Activated CD4-positive, alpha-beta T cell treated with anti-CD3 and anti-CD28 coated beads, Interleukin-2, Interleukin-4, amounts not matched to agents 100 ng/mL and 50 ng/mL, durations not matched to agents 16 hours and 8 hours (primary cell): Measurements from ENCODE around the gene HMGN3.

Experiments used
- DNase-seq: peaks from one replicate; pipeline ENCODE4 v3.0.0-alpha.2; 2020; ENCODE audit warnings: low spot score

Gene HMGN3

GRCh38 chr6:79232696-79233462, 1.6 kb downstream of the HMGN3 start:
- DNase-seq: no peak

- DNase-seq: no peak
Measured at GRCh38 chr6:79231666-79232065, 2.8 kb downstream of the HMGN3 start.

- DNase-seq: no peak
Measured at GRCh38 chr6:79231101-79231500, 3.4 kb downstream of the HMGN3 start.

GRCh38 chr6:79230149-79230548, 4.3 kb downstream of the HMGN3 start:
- DNase-seq: no peak

- DNase-seq: no peak
Measured at GRCh38 chr6:79227445-79227844, 7.0 kb downstream of the HMGN3 start.

DNA sequence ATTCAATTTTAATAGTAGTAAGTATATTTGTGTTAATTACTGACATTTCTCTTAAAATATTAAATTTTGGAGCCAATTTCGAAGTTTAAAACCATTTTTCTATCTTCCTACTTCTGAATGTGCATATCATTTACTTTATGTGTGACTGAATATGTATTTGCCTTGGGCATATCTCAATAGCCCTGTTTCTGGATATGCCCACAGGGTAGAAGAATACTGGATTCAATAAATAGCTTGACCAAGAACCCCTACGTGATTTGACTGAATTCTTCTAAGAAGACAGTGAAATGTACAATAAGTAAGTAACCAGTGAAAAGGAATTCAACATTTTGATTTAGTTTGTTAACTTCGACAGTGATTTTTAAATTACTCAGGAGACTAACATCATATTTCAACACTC, 7.8 kb downstream of the HMGN3 start:
- DNase-seq: no peak

- DNase-seq: no peak
Measured at GRCh38 chr6:79225717-79226599, 8.5 kb downstream of the HMGN3 start.

- DNase-seq: no peak
Measured at GRCh38 chr6:79223611-79224404, 10.7 kb downstream of the HMGN3 start.

DNA sequence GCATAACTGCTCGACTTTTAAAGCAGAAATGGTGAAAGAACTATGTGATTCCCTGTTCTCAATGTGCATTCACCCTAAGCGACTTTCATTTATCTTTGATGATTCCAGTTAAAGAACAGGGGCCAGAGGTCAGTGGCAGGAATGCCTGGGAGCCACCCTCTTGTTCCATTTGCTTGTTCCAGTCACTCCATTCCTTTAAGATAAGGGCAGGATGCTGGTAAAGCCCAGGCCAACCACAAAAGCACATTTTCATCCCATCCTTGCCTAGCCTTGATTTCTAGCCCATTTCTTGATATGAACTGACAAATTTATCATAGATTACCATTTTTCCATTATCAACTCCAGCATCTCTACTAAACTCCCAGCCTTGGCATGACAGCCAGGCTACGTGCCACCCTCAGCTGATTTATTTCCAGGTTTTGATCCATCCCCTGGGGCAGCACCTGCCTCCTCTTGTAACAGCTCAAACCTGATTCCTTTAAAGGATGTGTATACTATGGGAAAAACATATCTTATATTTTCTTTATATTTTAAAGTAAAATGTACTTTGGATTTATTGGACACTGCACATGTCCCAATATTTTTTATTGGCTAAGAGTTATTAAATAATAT, 19.2 kb downstream of the HMGN3 start:
- DNase-seq: no peak

DNA sequence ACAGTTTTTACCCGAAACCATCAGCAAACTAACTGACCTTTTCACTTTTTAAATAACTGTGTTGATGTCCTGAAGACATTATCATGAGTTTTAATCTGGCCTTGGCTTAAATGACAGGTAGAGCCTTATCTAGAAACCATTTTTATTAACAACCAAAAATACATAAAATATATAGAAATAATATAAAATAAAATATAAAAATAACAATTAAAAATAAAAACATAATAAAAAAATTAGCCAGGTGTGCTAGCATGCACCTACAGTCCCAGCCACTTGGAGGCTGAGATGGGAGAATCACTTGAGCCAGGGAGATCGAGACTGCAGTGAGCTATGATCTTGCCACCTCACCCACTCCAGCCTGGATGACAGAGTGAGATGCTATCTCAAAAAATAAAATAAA, 21.6 kb downstream of the HMGN3 start:
- DNase-seq: no peak

DNA sequence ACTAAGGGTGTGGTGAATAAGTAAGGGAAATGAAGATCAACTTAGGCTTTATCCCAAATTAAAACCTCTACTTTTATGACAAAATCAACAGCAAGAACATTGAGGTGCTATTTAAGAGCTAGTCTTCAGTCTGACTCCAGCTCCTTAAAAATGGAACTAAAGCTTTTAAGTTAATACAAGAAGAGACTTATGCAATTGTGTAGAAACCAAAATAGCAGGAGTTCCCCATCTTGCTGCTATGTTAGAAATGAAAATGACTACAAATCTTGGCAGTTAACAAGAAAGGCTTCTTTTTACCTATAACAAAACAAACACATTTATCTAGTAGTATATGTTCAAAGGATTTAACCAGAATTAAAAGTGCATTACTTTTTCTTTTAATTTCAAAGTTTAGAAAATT, 25.7 kb downstream of the HMGN3 start:
- no peak for DNase-seq

GRCh38 chr6:79203753-79204253, 30.7 kb downstream of the HMGN3 start:
- no peak for DNase-seq

GRCh38 chr6:79202556-79202955, 31.9 kb downstream of the HMGN3 start:
- DNase-seq: no peak

DNA sequence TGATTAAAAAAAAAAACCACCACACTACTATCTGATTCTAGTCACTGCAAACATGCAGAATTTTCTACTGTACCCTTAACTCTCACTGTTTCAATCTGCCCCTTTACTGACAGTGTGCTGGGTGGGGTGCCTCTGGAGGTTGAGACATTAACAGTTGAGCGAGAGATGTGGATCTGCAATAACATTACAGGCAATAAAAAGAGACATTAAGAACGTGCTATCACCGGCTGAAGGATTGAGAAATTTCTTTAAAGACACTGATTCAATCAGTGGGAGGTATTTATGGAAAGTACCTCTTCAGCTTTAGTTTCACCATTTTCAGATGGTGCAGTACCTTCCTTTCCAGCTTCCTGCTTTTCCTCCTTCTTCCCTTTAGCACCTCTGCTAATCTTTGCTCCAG, 32.5 kb downstream of the HMGN3 start:
- DNase-seq: no peak

DNA sequence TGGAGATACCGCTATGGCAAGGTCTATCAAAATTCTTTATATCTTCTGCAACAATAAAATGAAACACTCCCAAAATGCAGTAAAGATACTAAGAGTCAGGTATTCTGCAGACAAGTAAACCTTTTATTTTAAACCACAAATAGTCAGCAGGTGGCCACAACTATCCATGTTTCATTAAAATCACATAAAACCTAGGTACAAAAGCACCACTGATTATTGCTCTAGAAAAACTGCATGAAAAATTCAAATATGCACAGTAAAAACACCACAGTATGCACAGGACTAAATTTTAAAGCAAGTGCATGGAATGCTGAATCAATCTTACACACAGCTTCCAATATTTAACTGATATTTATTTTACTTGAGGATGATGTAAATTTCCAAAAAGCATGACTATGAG, 33.3 kb downstream of the HMGN3 start:
- DNase-seq: no peak

DNA sequence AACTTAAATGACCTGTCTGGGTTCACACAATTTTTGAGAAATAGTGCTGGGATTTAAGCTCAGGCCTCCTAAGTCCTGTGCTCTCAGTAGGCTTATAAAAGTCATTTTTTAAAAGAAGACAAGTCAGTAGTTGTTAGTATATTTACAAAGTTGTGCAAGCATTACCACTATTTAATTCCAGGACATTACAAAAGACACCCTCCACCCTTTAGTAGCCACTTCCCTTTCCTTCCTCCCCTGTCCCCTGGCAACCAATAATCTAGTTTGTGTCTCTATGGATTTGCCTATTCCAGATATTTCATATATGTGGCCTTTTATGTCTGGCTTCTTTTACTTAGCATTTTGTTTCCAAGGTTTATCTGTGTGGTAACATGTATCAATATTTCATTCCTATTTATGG, 37.6 kb downstream of the HMGN3 start:
- DNase-seq: no peak

DNA sequence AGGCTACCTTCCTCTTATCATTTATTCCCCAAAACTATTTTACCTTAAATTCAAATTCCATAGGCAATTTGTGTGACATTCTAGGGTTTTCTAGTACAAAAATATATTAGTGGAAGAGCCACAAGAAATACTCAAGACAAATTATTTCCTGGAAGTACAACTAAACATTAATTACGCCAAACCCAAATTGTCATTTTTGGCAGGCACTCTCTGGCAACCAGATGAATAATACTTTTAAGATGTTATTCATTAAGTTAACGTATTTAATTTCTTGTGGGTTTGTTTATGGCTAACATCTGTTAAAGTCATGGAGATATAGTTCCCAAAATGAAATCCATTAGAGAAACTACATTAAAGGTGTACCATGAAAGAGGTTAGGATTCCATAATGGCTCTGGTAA, 40.5 kb downstream of the HMGN3 start:
- DNase-seq: no peak

GRCh38 chr6:79189760-79190350, 44.6 kb downstream of the HMGN3 start:
- no peak for DNase-seq

- DNase-seq: no peak
Measured at GRCh38 chr6:79188885-79189480, 45.5 kb downstream of the HMGN3 start.

GRCh38 chr6:79188107-79188506, 46.4 kb downstream of the HMGN3 start:
- no peak for DNase-seq

DNA sequence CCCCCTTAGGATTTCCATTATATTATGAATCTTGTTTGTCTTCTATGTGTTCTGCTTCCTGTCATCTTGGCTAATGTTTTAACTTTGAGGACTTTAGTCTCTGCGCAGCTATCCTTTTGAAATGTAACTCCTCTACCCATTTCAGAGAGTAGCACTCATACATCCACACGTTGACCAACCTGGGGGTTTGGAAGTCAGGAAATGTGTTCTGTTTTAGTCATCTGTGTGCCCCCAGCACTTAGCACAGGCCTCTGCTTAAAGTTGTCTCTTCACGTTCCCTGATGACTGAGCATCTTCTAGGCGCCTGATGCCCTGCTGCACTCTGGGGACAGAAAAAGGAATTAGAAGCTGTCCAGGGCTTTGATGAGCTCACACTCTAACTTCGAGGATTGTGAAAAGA, 47.9 kb downstream of the HMGN3 start:
- no peak for DNase-seq
